ENCODE data around the gene HIVEP3. TPM values are rescaled to one million over a fixed set of nuclear protein-coding genes. Genes with fewer than 3 reads are reported as not detected.

HIVEP3 gene
- total RNA-seq, 1 donor from 2014 or later: 5.8 TPM

GRCh38 chr1:41751804-41752513 is 166.8 kb downstream of the HIVEP3 start:
- H3K36me3 ChIP-seq (ENCODE audit: control insufficient read depth, insufficient read depth, low read length): no peaks in the 10 kb centered on the region
- H3K27me3 ChIP-seq (ENCODE audit: control insufficient read depth, insufficient read depth, low read length): no peaks in the 10 kb centered on the region
- H3K4me3 ChIP-seq (ENCODE audit: low read depth, low read length): no peak overlapping the region
- DNase-seq (ENCODE audit: low read depth): peak; percentile 83
- TF ChIP-seq CTCF (IDR thresholded peaks at IDR 0.05; ENCODE audit: insufficient read depth, low read length, poor library complexity, severe bottlenecking): no peak

- Histone ChIP-seq H3K4me3 (ENCODE audit: low read depth, low read length) (no peak overlapping the region), H3K36me3 (ENCODE audit: control insufficient read depth, insufficient read depth, low read length) (no peaks in the 10 kb centered on the region), H3K27me3 (ENCODE audit: control insufficient read depth, insufficient read depth, low read length) (no peaks in the 10 kb centered on the region)
- no peak for TF ChIP-seq CTCF (IDR thresholded peaks at IDR 0.05; ENCODE audit: insufficient read depth, low read length, poor library complexity, severe bottlenecking)
- DNase-seq (ENCODE audit: low read depth): no peak
Observed at GRCh38 chr1:41749991-41750745, 168.6 kb downstream of the HIVEP3 start.

GRCh38 chr1:41745022-41745421 is 173.7 kb downstream of the HIVEP3 start:
- no peak for TF ChIP-seq CTCF (IDR thresholded peaks at IDR 0.05; ENCODE audit: insufficient read depth, low read length, poor library complexity, severe bottlenecking)
- no peaks in the 10 kb centered on the region for H3K27me3 ChIP-seq (ENCODE audit: control insufficient read depth, insufficient read depth, low read length)
- no peak overlapping the region for H3K4me3 ChIP-seq (ENCODE audit: low read depth, low read length)
- DNase-seq (ENCODE audit: low read depth): no peak
- H3K36me3 ChIP-seq (ENCODE audit: control insufficient read depth, insufficient read depth, low read length): no peaks in the 10 kb centered on the region

GRCh38 chr1:41743366-41743765 is 175.4 kb downstream of the HIVEP3 start:
- Histone ChIP-seq H3K4me3 (ENCODE audit: low read depth, low read length) (no peak overlapping the region), H3K27me3 (ENCODE audit: control insufficient read depth, insufficient read depth, low read length) (no peaks in the 10 kb centered on the region), H3K36me3 (ENCODE audit: control insufficient read depth, insufficient read depth, low read length) (no peaks in the 10 kb centered on the region)
- DNase-seq (ENCODE audit: low read depth): no peak
- TF ChIP-seq CTCF (IDR thresholded peaks at IDR 0.05; ENCODE audit: insufficient read depth, low read length, poor library complexity, severe bottlenecking): no peak

- H3K4me3 ChIP-seq (ENCODE audit: low read depth, low read length): no peak overlapping the region
- no peak for TF ChIP-seq CTCF (IDR thresholded peaks at IDR 0.05; ENCODE audit: insufficient read depth, low read length, poor library complexity, severe bottlenecking)
- peak; percentile 75 for DNase-seq (ENCODE audit: low read depth)
- H3K27me3 ChIP-seq (ENCODE audit: control insufficient read depth, insufficient read depth, low read length): no peaks in the 10 kb centered on the region
- H3K36me3 ChIP-seq (ENCODE audit: control insufficient read depth, insufficient read depth, low read length): no peaks in the 10 kb centered on the region
Observed at GRCh38 chr1:41742219-41742618, 176.5 kb downstream of the HIVEP3 start.
